BE2C (cell line): Measurements from ENCODE around the gene GLUD1.
"Not testable (repeated sequence)": the region's sequence is repeated elsewhere in the genome, so short reads cannot be mapped to it uniquely, and the experiment has no call there.

ENCODE experiments used
- DNase-seq: peaks from one replicate; pipeline ENCODE4 v3.0.0-alpha.2; 2020
- H3K27me3 ChIP-seq: fragments of 250-450 bp; sonication (Bioruptor Pico); 2 replicates; pipeline ENCODE4 v1.5.1; 2020; ENCODE audit warnings: mild to moderate bottlenecking
- H3K36me3 ChIP-seq: fragments of 250-450 bp; sonication (Bioruptor Pico); 2 replicates; pipeline ENCODE4 v1.5.1; 2020; ENCODE audit warnings: mild to moderate bottlenecking
- H3K4me1 ChIP-seq: fragments of 250-450 bp; sonication (Bioruptor Pico); 2 replicates; pipeline ENCODE4 v1.5.1; 2020
- H3K4me3 ChIP-seq: 2 replicates; pipeline ENCODE4 v1.5.1; 2011; ENCODE audit warnings: low read depth, low read length
- H3K9me3 ChIP-seq: fragments of 250-450 bp; sonication (Bioruptor Pico); 2 replicates; pipeline ENCODE4 v1.5.1; 2020
- CTCF ChIP-seq: IDR thresholded peaks from 2 replicates; pipeline ENCODE4 v1.5.1; 2012; ENCODE audit warnings: mild to moderate bottlenecking, low read depth, low read length

GLUD1 gene

GRCh38 chr10:87092376-87092860, 2.2 kb downstream of the GLUD1 start:
- peak overlapping the region; percentile 80 for H3K4me3 ChIP-seq
- H3K4me1 ChIP-seq: peaks cover 3% of the 10 kb centered on the region
- DNase-seq: no peak
- TF ChIP-seq CTCF: no peak
- no peaks in the 10 kb centered on the region for H3K27me3 ChIP-seq
- peaks cover 7% of the 10 kb centered on the region for H3K36me3 ChIP-seq
- no peaks in the 10 kb centered on the region for H3K9me3 ChIP-seq

- Histone ChIP-seq H3K9me3 (no peaks in the 10 kb centered on the region), H3K27me3 (no peaks in the 10 kb centered on the region), H3K36me3 (peaks cover 9% of the 10 kb centered on the region), H3K4me1 (peaks cover 3% of the 10 kb centered on the region), H3K4me3 (no peak overlapping the region)
- no peak for DNase-seq
- no peak for TF ChIP-seq CTCF
These were observed 3.9 kb downstream of the GLUD1 start for GRCh38 chr10:87090779-87091178.

- no peak for DNase-seq
- H3K4me1 ChIP-seq: peaks cover 3% of the 10 kb centered on the region
- no peak for TF ChIP-seq CTCF
- H3K27me3 ChIP-seq: no peaks in the 10 kb centered on the region
- H3K36me3 ChIP-seq: peaks cover 9% of the 10 kb centered on the region
- H3K9me3 ChIP-seq: no peaks in the 10 kb centered on the region
- no peak overlapping the region for H3K4me3 ChIP-seq
These were observed 4.9 kb downstream of the GLUD1 start for GRCh38 chr10:87089746-87090145.

- Histone ChIP-seq H3K27me3 (no peaks in the 10 kb centered on the region), H3K4me1 (peaks cover 3% of the 10 kb centered on the region; the same call in 1 of the 2 replicates), H3K9me3 (no peaks in the 10 kb centered on the region), H3K4me3 (no peak overlapping the region), H3K36me3 (peaks cover 9% of the 10 kb centered on the region)
- DNase-seq: no peak
- TF ChIP-seq CTCF: no peak
These were observed 9.1 kb downstream of the GLUD1 start for GRCh38 chr10:87085537-87085936.

- not testable (repeated sequence) for H3K36me3 ChIP-seq, H3K4me3 ChIP-seq, DNase-seq, H3K4me1 ChIP-seq, H3K9me3 ChIP-seq, H3K27me3 ChIP-seq
These were observed 10.3 kb downstream of the GLUD1 start for GRCh38 chr10:87084291-87084782.

GRCh38 chr10:87083576-87084290, 10.9 kb downstream of the GLUD1 start:
- not testable (repeated sequence) for H3K36me3 ChIP-seq, DNase-seq, H3K4me1 ChIP-seq, H3K9me3 ChIP-seq, H3K4me3 ChIP-seq, H3K27me3 ChIP-seq

GRCh38 chr10:87082219-87082618, 12.4 kb downstream of the GLUD1 start:
- not testable (repeated sequence) for H3K27me3 ChIP-seq, H3K4me1 ChIP-seq, DNase-seq, H3K4me3 ChIP-seq, H3K9me3 ChIP-seq, H3K36me3 ChIP-seq

- not testable (repeated sequence) for H3K9me3 ChIP-seq, DNase-seq, H3K27me3 ChIP-seq, H3K4me1 ChIP-seq, H3K36me3 ChIP-seq, H3K4me3 ChIP-seq
These were observed 13.1 kb downstream of the GLUD1 start for GRCh38 chr10:87081574-87081973.

GRCh38 chr10:87080621-87081020, 14.0 kb downstream of the GLUD1 start:
- DNase-seq, H3K36me3 ChIP-seq, H3K4me1 ChIP-seq, H3K4me3 ChIP-seq, H3K27me3 ChIP-seq, H3K9me3 ChIP-seq: not testable (repeated sequence)
